Measurements from ENCODE around the gene SLC25A13. TPM values are rescaled to one million over a fixed set of nuclear protein-coding genes. Genes with fewer than 3 reads are reported as not detected.

The SLC25A13 gene
- total and polyA plus RNA-seq, 2 of the 4 experiments (the other 2 are of a cell fraction), result 7.4 to 11.7 TPM

- dilution Hi-C loops (cut with HindIII; ENCODE audit: low sequenced_read_pairs, unreplicated experiment), result no loop called here
- Histone ChIP-seq H3K4ac (ENCODE audit: low read depth, low read length) (no peak overlapping the region), H3K18ac (ENCODE audit: low read depth, low read length) (no peak overlapping the region), H3K23ac (ENCODE audit: low read depth, low read length) (no peak overlapping the region), H2BK20ac (ENCODE audit: low read depth, low read length) (no peak overlapping the region), H3K36me3 (ENCODE audit: control insufficient read depth, insufficient read depth, low read length) (no peaks in the 10 kb centered on the region), H3K27me3 (ENCODE audit: control insufficient read depth, insufficient read depth, low read length) (no peaks in the 10 kb centered on the region), H4K20me1 (ENCODE audit: insufficient read depth, low read length) (no peaks in the 10 kb centered on the region), H3K27ac (ENCODE audit: insufficient read depth, low read length) (no peak overlapping the region), H2AK5ac (ENCODE audit: low read depth, low read length) (no peak overlapping the region), H2BK5ac (ENCODE audit: low read depth, low read length, poor library complexity, severe bottlenecking) (no peak overlapping the region), H3K14ac (replicated peaks; ENCODE audit: low read depth, low read length) (no peak overlapping the region), H4K8ac (ENCODE audit: low read depth in 2 of 2, low read length in 2 of 2) (no peak overlapping the region), H3K4me2 (ENCODE audit: low read depth, low read length) (no peak overlapping the region), H3K9me1 (ENCODE audit: insufficient read depth, low read length) (peaks cover 3% of the 10 kb centered on the region; the same call in 1 of the 2 replicates), H3K9ac (ENCODE audit: low read depth, low read length) (no peak overlapping the region), H2AFZ (replicated peaks; ENCODE audit: low read length, poor library complexity) (peak overlapping the region; percentile 53), H4K91ac (ENCODE audit: insufficient read depth, low read depth, low read length) (no peak overlapping the region), H3K9me3 (ENCODE audit: control insufficient read depth, insufficient read depth, low read length) (no peaks in the 10 kb centered on the region), H3K4me3 (ENCODE audit: insufficient read depth, low read depth, low read length) (no peak overlapping the region), H2BK15ac (ENCODE audit: low read depth, low read length) (no peak overlapping the region), H2AK9ac (replicated peaks; ENCODE audit: low read depth, low read length, poor library complexity) (no peak overlapping the region), H4K5ac (ENCODE audit: low read depth, low read length) (no peak overlapping the region), H3K4me1 (ENCODE audit: control insufficient read depth, insufficient read depth, low read length) (no peaks in the 10 kb centered on the region), H2BK120ac (ENCODE audit: low read depth, low read length) (no peak overlapping the region), H3K56ac (ENCODE audit: extremely low read depth, insufficient read depth, low read length) (no peak overlapping the region), H3K79me1 (ENCODE audit: low read depth in 1 of 2, low read length in 2 of 2) (no peaks in the 10 kb centered on the region)
- intact Hi-C loops (cut with micrococcal nuclease), result no loop called here
- no CpG with 5 or more reads among the region's 2 CpGs for WGBS, 2 experiments (ENCODE audit: extremely low coverage in 2 of 2, insufficient read length in 1 of 2)
- TF ChIP-seq FOS (IDR thresholded peaks at IDR 0.05; ENCODE audit: low read depth, low read length) (no peak), CEBPB (IDR thresholded peaks at IDR 0.05; ENCODE audit: low read depth, low read length) (no peak), RAD21 (IDR thresholded peaks at IDR 0.05; ENCODE audit: low read length) (no peak), MXI1 (IDR thresholded peaks at IDR 0.05; ENCODE audit: borderline replicate concordance, low read depth, low read length) (no peak), MAZ (IDR thresholded peaks at IDR 0.05; ENCODE audit: borderline replicate concordance, low read depth, low read length) (no peak), ELK1 (IDR thresholded peaks at IDR 0.05; ENCODE audit: borderline replicate concordance, low read depth, low read length) (no peak), BHLHE40 (IDR thresholded peaks at IDR 0.05; ENCODE audit: low read depth, low read length) (no peak), CTCF (conservative IDR thresholded peaks at IDR 0.05; ENCODE audit: low read depth, low read length) (no peak), NFE2L2 (IDR thresholded peaks at IDR 0.05; ENCODE audit: low read depth, low read length) (no peak)
- CTCF ChIA-PET, result no interaction called here
- ATAC-seq (ENCODE audit: low read depth) (peak; percentile 29), DNase-seq (no peak)
- BruUV-seq (replicated peaks), result no TSS peak
- POLR2A ChIA-PET (ENCODE audit: unreplicated experiment), result no interaction called here
- in situ Hi-C loops (cut with MboI; ENCODE audit: low sequenced_read_pairs), result no loop called here
Observed at GRCh38 chr7:96127746-96128145, 194.2 kb downstream of the SLC25A13 start.

Data from IMR-90 (cell line).